ENCODE data around the gene ZFYVE9. TPM values are rescaled to one million over a fixed set of nuclear protein-coding genes. Genes with fewer than 3 reads are reported as not detected.

ZFYVE9 gene
- total and polyA plus RNA-seq, 10 of the 15 experiments (the other 5 are each of a cell fraction or from before 2014, with no cell fraction given) = 0.26 to 6.9 (median 2.3) TPM

GRCh38 chr1:52127181-52128180, 14.4 kb upstream of the ZFYVE9 start:
- no peak overlapping the region for H3K4me2 ChIP-seq (ENCODE audit: control insufficient read depth, insufficient read depth)
- H3K4me3 ChIP-seq = no peak overlapping the region
- no peaks in the 10 kb centered on the region for H3K4me1 ChIP-seq (ENCODE audit: control insufficient read depth, insufficient read depth, low read length)
- ATAC-seq (peak; percentile 82), DNase-seq (ENCODE audit: low read depth, low spot score) (no peak), FAIRE-seq (no peak)
- BruUV-seq (replicated peaks) = no TSS peak
- intact Hi-C loops (cut with micrococcal nuclease; ENCODE audit: unreplicated experiment) = loop anchor here (2.0 to 5.0 kb wide), 2 partner anchors 169 to 560 kb away; no protein-coding TSS in a partner anchor
- H3K27me3 ChIP-seq (replicated peaks in 1 of 2; ENCODE audit: control insufficient read depth in 2 of 2, insufficient read depth in 2 of 2, low read length in 1 of 2) = no peaks in the 10 kb centered on the region
- in situ Hi-C loops (cut with MboI) = loop anchor here (25.0 kb wide), 1 partner anchor 160 kb away; no protein-coding TSS in a partner anchor
- ChIA-PET SMC1A (ENCODE audit: uncharacterized antibody, unreplicated experiment) (interaction anchor here (0.7 to 1.9 kb wide), 2 partner anchors 170 to 561 kb away, joined by 3 to 9 read pairs; no protein-coding TSS in a partner anchor), RAD21 (ENCODE audit: unreplicated experiment) (no interaction called here), CTCF (interaction anchor here (0.8 to 1.5 kb wide), 10 partner anchors 17 to 539 kb away, joined by 3 to 7 read pairs (median 3); no protein-coding TSS in a partner anchor), POLR2A (interaction anchor here (0.6 kb wide), 1 partner anchor 47 kb away, joined by 7 read pairs; no protein-coding TSS in a partner anchor)
- no peaks in the 10 kb centered on the region for H3K79me2 ChIP-seq (ENCODE audit: control insufficient read depth, insufficient read depth, low read length)
- H3K9ac ChIP-seq (ENCODE audit: control insufficient read depth, insufficient read depth, low read length) = no peak overlapping the region
- no peaks in the 10 kb centered on the region for H3K9me3 ChIP-seq (replicated peaks; ENCODE audit: control insufficient read depth, insufficient read depth, low read length)
- H4K20me1 ChIP-seq (ENCODE audit: control insufficient read depth, insufficient read depth) = no peaks in the 10 kb centered on the region
- WGBS (ENCODE audit: insufficient coverage, insufficient replicate concordance, low lambda C conversion rate, missing lambda C conversion rate) = 18% methylated on average over 5 of the region's 5 CpGs
- H3K36me3 ChIP-seq (ENCODE audit: control insufficient read depth in 2 of 2, insufficient read depth in 2 of 2, low read length in 1 of 2) = no peaks in the 10 kb centered on the region
- no peak overlapping the region for H3K27ac ChIP-seq (ENCODE audit: control insufficient read depth, insufficient read depth)
- H2AFZ ChIP-seq (ENCODE audit: control insufficient read depth, low read depth, low read length) = no peak overlapping the region
- TF ChIP-seq CTCF (IDR thresholded peaks at IDR 0.05 in 2 of 3, conservative IDR thresholded peaks at IDR 0.05 in 1 of 3; ENCODE audit: control insufficient read depth in 2 of 3, extremely low read depth in 1 of 3, insufficient read depth in 1 of 3, low read depth in 3 of 3, low read length in 3 of 3) (peak; percentile 59 to 74 (median 66); a peak in 5 of 6 replicates), FOS (IDR thresholded peaks at IDR 0.05; ENCODE audit: borderline replicate concordance, extremely low read depth, insufficient read length) (no peak), CHD1 (IDR thresholded peaks at IDR 0.05; ENCODE audit: low read depth, low read length) (no peak), RAD21 (IDR thresholded peaks at IDR 0.05; ENCODE audit: insufficient read depth, low read depth, low read length) (peak; percentile 83), IRF3 (IDR thresholded peaks at IDR 0.05) (no peak), SMC3 (IDR thresholded peaks at IDR 0.05; ENCODE audit: borderline replicate concordance, low read length) (peak; percentile 62; the same call in 1 of the 2 replicates), RAD51 (IDR thresholded peaks at IDR 0.05) (no peak), ZBTB11 (CRISPR knock-in tag; IDR thresholded peaks at IDR 0.05) (no peak), RCOR1 (conservative IDR thresholded peaks at IDR 0.05; ENCODE audit: low read depth, low read length) (no peak), BCLAF1 (IDR thresholded peaks at IDR 0.05) (no peak), MXI1 (IDR thresholded peaks at IDR 0.05; ENCODE audit: low read depth, low read length) (no peak), ZNF217 (IDR thresholded peaks at IDR 0.05) (no peak)

Measured in GM12878 (cell line).